ENCODE results near the gene CYB5R3. TPM values are rescaled to one million over a fixed set of nuclear protein-coding genes. Genes with fewer than 3 reads are reported as not detected.

The CYB5R3 gene
- total RNA-seq, 4 donors from 2014 or later, result 122 to 182 (median 152) TPM

GRCh38 chr22:42648368-42649245 lies 585 bp downstream of the CYB5R3 start:
- peak; percentile 38 to 92 for DNase-seq (ENCODE audit: low spot score in 2 of 2)
- H3K4me3 ChIP-seq (ENCODE audit: low read depth, poor library complexity, severe bottlenecking), result peak overlapping the region; percentile 95
- TF ChIP-seq CTCF (IDR thresholded peaks at IDR 0.05) (peak in 1 of 3 donors; percentile 59), POLR2A (IDR thresholded peaks at IDR 0.05) (peak in 1 of 2 donors; percentile 14)
- intact Hi-C loops (cut with DNase I; ENCODE audit: low total_unique reads), result no loop called here
- 2% methylated on average over 30 to 45 of the region's 49 CpGs for WGBS, 2 donors

DNA sequence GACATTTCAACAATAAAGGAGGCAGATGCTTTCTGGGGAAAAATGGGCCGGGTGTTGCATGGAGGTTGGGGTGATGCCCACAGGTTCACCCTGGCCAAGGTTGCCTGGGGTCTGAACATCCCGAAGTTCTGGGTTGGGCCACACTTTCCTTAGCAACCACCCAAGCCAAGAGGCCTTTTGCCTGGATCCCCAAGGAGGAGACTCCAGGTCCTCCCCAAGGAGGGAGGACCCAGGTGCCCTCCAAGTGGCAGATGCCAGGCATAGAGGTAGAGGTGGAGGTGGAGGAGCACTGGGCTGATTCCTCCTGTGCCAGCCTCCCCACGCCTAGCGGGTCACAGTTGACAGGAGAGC lies 1.2 kb downstream of the CYB5R3 start:
- 36 to 41% methylated on average over 4 of the region's 4 CpGs for WGBS, 2 donors
- H3K4me3 ChIP-seq (ENCODE audit: low read depth, poor library complexity, severe bottlenecking), result peak overlapping the region; percentile 95
- intact Hi-C loops (cut with DNase I; ENCODE audit: low total_unique reads), result no loop called here

GRCh38 chr22:42646569-42647525 lies 2.3 kb downstream of the CYB5R3 start:
- DNase-seq (ENCODE audit: low spot score in 2 of 2), result peak; percentile 58 to 92
- H3K4me3 ChIP-seq (ENCODE audit: low read depth, poor library complexity, severe bottlenecking), result no peak overlapping the region
- no peak for TF ChIP-seq CTCF (IDR thresholded peaks at IDR 0.05)
- TF ChIP-seq POLR2A (IDR thresholded peaks at IDR 0.05), result no peak
- intact Hi-C loops (cut with DNase I; ENCODE audit: low total_unique reads), result no loop called here
- 29 to 31% methylated on average over 16 of the region's 16 CpGs for WGBS, 2 donors

More for the DNA sequence above, 1.2 kb downstream of the CYB5R3 start:
- TF ChIP-seq CTCF (IDR thresholded peaks at IDR 0.05) (no peak), POLR2A (IDR thresholded peaks at IDR 0.05) (no peak)
- no peak for DNase-seq (ENCODE audit: low spot score in 2 of 2)

DNA sequence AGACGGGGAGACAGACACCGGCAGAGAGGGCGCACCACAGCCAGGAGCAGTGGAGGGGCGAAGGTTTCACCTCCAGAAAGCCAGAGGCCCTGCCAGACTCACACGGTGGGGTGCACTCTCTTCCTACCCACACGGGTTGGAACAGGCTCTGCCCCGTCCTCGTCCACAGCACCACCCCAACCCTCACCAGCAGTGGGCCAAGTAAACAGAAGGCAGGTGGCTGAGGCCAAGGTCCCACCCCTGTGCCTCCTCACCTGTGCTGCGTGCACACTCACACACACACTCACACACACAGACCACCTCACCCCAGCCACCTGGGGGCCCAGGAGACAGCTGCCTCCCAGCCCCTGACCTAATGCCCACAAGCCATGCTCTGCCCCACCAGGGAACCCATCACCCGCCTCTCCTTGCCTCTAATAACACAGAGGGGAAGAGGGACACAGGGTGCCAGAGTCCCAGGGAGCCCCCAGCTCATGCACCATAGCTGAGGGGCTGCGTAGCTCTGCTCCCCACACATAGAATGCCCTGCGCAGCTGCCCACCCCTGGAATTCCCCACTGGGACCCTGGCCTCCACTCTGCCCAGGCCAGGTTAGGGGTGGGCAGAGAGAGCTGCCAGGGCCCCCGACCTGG lies 3.1 kb downstream of the CYB5R3 start:
- TF ChIP-seq POLR2A (IDR thresholded peaks at IDR 0.05) (no peak), CTCF (IDR thresholded peaks at IDR 0.05) (no peak)
- intact Hi-C loops (cut with DNase I; ENCODE audit: low total_unique reads), result no loop called here
- WGBS, 2 donors, result 24 to 49% methylated on average over 5 to 10 of the region's 13 CpGs
- DNase-seq (ENCODE audit: low spot score in 2 of 2), result no peak
- no peak overlapping the region for H3K4me3 ChIP-seq (ENCODE audit: low read depth, poor library complexity, severe bottlenecking)

- WGBS, 2 donors, result 16 to 21% methylated on average over 17 to 19 of the region's 19 CpGs
- no peak for DNase-seq (ENCODE audit: low spot score in 2 of 2)
- no peak overlapping the region for H3K4me3 ChIP-seq (ENCODE audit: low read depth, poor library complexity, severe bottlenecking)
- TF ChIP-seq POLR2A (IDR thresholded peaks at IDR 0.05) (no peak), CTCF (IDR thresholded peaks at IDR 0.05) (no peak)
- intact Hi-C loops (cut with DNase I; ENCODE audit: low total_unique reads), result no loop called here
Measured at GRCh38 chr22:42645341-42645937, 3.8 kb downstream of the CYB5R3 start.
